SK-N-MC (cell line): ENCODE results near the gene PKNOX2.

Experiments used
- EZH2 ChIP-seq: fragments of 200-600 bp; sonication (generic); IDR thresholded peaks from one replicate; pipeline ENCODE4 v1.6.1; 2017; ENCODE audit warnings: antibody characterized with exemption
- POLR2AphosphoS5 ChIP-seq: IDR thresholded peaks from 2 replicates; pipeline ENCODE4 v1.6.1; 2012; ENCODE audit warnings: mild to moderate bottlenecking, low read depth, low read length, borderline replicate concordance

- no peak for TF ChIP-seq EZH2
- no peak for TF ChIP-seq POLR2AphosphoS5
Observed at GRCh38 chr11:125346179-125346530, 181.6 kb downstream of the PKNOX2 start.
